T-helper 9 cell (primary cell): ENCODE measurements around the gene RBFOX2.

ENCODE experiments used
- DNase-seq: peaks from one replicate; pipeline ENCODE4 v3.0.0-alpha.2; 2020

Gene RBFOX2

DNA sequence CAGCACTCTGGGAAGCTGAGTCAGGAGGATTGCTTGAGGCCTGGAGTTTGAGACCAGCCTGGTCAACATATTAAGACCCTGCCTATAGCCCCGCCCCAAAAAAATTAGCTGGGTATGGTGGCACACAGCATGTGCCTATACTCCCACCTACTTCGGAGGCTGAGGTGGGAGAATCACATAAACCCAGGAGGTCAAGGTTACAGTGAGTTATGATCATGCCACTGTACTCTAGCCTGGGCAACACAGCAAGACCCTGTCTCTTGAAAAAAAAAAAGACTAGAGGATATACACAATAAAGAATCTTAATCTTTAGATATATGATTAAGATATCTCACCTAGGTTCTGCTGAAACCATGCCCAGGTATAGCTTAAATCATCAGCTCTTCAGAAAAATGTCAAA is 174.3 kb downstream of the RBFOX2 start:
- no peak for DNase-seq

DNA sequence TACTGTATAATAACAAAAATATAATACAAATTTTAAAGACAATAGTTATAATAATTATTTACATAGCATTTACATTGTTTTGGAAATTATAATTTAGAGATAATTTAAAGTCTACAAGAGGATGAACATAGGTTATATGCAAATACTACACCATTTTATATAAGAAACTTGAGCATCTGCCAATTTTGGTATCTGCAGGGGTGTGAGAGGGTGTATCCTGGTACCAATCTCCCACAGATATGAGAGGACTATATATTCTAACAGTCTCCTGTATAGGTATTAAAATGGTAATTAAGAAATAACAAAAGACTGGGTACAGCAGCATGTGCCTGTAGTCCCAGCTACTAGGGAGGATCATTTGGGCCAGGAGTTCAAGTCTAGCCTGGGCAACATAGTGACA is 176.5 kb downstream of the RBFOX2 start:
- DNase-seq: no peak

DNA sequence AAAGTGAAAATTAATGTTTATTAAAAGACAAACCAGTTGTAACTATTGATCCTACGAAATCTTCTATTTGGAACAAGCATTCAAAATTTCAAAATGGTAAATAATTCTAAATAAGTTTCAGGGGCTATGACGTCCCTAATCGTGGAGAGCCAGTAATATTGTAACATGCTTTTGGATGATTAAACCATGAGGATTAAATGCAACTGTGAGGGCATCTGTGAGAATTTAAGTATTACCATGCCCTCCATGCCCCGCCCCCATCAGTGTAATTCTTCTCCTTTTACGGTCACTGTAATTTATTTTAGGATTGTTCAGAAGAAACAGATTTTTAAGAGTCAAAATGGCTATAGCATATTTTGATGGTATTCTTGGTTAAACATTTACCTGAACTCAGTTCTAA is 177.8 kb downstream of the RBFOX2 start:
- DNase-seq: no peak

DNA sequence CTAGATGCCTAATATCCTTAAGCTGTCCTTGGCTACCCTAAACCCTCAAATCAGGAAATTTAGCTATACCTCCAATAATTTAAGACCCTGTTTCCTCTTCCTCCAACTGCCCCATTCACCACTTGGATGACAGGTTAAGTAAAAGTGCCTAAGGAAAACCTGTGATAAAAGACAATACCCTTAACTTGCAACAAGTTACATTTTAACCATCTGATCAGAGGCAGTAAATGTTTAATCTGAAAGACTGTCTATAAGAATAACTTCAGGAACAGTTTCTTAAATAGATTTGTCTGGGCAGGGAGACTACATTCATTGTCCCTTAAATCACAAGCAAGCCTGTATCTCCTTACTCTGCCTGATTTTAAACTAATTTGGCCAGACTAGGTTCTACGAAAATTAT is 181.8 kb downstream of the RBFOX2 start:
- no peak for DNase-seq

GRCh38 chr22:35844886-35845285 is 183.7 kb downstream of the RBFOX2 start:
- DNase-seq: no peak

- no peak for DNase-seq
Measured at GRCh38 chr22:35842954-35843353, 185.7 kb downstream of the RBFOX2 start.

- DNase-seq: no peak
Measured at GRCh38 chr22:35842519-35842913, 186.1 kb downstream of the RBFOX2 start.

GRCh38 chr22:35841907-35842518 is 186.6 kb downstream of the RBFOX2 start:
- DNase-seq: no peak

DNA sequence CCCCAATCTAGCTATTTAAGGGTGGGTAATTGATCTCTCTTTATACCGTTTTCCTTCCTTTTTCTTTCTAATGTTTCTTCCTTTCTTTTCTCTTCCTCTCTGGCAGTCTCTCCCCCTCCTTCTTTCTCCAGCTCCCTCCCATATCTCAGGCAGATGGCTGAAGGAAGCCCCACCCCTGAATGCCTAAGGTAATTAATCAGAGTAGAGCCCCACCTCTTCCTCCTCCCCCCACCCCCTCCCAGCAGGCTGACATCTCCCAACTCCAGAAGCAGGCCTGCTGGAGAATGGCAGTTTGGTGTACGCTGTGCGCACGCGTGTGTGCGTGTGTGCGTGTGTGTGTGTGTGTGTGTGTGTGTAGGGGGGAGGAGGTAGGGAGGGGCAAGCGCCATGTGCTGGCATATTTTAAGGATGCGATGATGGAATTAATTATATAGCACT is 188.3 kb downstream of the RBFOX2 start:
- DNase-seq: no peak

GRCh38 chr22:35839841-35840301 is 188.8 kb downstream of the RBFOX2 start:
- DNase-seq: no peak

- DNase-seq: no peak
Measured at GRCh38 chr22:35838855-35839576, 189.6 kb downstream of the RBFOX2 start.

DNA sequence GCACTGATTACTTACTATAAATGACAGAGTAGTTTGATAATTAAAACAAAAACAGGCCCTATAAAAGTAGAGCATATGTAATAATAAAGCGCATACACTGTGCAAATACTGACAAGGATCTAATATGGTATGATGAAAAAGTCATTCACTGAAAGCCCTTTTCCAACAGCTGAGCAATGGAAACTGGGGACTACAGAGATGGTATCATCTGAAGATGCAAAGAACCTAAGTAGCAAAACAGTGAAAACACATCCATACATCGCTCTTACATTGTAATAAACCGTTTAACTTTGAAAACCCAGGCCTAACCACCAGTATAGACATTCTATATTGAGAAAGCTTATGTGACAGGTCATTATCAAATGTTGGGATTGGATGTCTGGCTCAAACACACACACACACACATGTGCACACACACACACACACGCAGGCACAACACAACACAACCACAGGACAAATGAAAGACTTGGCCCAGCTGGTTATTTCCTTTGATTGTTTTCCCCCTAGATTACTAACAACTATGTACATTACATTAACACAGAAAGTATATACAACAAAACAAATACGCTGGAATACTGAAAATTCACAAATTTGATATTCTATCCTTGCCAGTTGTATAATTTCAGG is 191.4 kb downstream of the RBFOX2 start:
- DNase-seq: no peak

DNA sequence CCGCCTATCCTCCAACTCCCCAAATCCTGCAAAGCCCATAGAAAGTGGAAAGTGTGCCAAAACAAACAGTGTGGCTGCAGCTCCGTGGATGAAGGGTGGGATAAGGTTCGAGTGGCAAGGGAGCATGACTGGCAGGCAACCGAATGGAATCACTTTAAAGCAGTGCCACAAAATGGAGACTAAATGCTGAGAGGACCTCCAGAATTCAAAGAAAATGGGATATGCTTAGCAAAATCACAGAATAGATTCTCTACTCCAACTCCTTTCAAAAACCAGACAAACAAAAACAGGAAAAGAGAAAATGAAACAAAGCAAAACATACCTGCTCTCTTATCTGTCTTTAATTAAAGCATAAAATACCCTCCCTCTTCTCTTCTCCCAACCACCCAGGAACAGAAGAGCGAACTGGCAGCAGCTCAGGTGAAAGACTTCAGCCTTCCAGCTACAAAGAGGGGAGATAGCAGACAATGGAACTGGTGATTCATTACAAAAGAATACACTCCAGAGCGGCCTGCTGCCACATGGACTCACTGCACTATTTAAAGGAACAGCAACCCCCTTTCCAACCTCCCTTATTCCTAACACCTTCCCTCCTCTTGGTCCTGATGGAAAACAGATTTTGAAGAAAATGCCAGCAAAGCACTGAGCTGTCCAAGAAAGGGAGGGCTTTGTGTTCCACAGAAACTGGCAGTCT is 192.5 kb downstream of the RBFOX2 start:
- DNase-seq: no peak

DNA sequence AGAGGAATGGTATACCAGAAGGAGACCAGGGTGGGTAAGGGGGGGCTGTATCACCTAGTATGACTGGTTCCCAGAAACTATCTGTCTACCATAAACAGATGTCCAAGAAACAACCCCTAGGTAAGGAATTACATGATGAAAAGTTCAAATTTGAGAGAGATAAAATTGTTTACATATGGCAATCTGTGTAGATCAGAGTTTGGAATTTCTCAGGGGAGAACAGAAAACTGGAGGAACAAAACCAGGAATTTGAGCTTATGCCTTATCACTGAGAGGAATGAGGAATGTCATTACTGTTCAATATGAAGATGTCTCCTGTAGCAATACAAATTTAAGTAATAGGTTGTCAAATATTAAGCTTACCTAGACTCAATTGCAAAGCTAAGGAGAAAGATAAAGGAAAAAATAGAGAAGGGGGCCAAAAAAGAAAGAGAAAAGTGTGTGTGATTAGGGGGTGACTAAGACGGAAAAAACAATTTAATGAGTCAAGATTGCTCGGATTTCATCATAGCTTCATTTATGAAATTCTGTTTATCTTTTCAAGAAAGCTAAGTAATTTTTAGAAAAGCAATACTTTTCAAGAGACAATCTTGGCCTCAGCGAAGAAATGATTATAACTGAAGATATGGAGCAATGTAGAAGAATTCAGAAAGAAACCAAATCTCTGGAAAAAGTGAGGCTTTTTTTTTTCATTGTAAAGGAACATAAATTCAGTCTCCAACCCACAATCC is 193.2 kb downstream of the RBFOX2 start:
- DNase-seq: no peak

DNA sequence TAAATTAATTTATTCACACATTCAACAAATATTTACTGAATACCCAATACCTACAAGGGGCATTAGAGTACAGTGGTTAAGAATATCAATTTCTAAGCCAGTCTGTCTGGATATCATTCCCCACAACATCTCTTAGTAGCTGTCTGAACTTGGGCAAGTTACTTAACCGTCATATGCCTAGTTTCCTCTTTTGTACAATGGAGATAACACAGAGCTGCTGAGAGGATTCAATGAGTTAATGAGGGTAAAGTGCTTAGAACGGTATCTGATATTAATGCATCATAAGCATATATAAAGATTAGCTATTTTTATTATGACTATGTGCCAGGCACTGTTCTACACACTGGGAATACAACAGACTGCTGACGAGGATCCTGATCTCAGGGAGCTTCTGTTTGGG is 194.6 kb downstream of the RBFOX2 start:
- DNase-seq: no peak

DNA sequence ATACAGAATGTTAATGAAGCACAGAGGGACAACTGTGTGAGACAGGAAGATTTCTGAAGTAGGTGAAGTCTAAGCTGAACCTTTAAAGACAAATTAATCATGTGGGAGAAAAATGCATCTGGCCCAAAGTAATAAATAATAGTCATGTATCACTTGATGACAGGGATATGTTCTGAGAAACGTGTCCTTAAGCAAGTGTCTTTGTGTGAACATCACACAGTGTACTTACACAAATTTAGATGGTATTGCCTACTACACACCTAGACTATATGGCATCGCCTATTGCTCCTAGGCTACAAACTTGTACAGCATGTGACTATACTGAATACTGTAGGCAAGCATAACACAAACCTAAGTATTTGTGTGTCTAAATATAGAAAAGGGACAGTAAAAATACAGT is 198.3 kb downstream of the RBFOX2 start:
- DNase-seq: no peak

DNA sequence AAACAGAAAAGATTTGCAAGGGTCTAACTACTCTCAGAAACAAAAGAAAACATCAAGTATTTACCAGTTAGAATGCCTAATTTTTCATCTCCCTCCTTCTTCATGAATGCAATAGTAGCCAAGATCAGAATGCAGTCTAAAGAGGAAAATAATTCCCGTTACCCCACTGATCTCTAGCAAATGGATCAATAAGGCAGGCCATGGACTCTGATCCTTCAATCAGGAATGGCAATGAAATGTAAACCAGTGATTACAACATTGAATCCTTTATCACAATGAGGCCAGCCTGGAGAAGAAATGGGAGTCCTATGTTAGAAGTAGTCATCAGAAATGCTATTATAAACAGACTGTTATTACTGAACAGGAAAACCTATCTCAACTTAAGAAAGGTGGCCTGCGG is 204.4 kb downstream of the RBFOX2 start:
- no peak for DNase-seq

DNA sequence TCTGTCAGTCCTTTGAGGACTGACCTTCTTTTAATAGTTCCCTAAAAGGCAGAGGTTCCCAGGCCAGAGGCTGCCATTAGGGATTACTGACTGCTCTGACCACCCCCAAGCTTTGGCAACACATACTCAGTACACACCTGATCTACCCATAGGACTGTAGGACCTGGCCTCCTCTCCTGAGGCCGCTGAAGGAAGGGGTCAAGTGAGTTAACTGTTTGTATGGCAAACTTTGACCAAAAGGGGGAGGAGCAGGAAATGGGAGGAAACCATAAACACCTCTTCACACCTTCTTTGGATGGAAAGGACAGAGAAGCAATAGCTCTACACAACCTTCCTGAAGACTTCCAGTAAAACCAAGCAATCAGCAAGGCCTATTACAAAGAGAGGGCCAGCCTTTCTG is 207.0 kb downstream of the RBFOX2 start:
- no peak for DNase-seq

GRCh38 chr22:35819421-35819820 is 209.2 kb downstream of the RBFOX2 start:
- no peak for DNase-seq

DNA sequence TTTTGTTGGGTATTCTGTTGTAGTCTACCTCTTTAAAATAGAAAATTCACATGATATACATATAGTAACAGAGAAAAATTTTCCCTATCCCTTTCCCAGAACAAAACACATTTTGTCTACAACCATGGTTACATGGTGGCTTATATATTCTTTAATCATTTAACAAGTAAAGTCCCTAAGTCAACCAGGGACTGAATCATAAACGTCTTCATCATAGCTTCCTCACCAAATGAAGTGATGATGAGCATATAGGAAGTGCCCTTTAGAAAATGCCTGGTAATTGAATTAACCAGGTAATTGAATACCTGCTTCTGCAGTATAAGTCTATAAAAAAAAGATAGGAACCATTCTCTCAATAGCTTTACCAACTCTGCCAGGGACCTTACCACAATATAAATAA is 209.7 kb downstream of the RBFOX2 start:
- no peak for DNase-seq

- DNase-seq: no peak
Measured at GRCh38 chr22:35812600-35812999, 216.0 kb downstream of the RBFOX2 start.

DNA sequence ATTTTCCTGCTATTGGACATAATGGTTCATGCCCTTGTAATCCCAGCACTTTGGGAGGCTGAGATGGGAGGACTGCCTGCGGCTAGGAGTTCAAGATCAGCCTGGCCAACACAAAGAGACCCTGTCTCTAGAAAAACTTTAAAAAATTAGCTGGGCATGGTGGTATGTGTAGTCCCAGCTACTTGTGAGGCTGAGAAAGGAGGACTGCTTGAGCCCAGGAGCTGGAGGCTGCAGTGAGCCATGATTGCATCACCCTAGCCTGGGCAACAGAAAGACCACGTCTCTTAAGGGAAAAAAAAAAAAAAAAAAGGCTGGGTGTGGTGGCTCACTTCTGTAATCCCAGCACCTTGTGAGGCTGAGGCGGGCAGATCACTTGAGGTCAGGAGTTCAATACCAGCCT is 217.0 kb downstream of the RBFOX2 start:
- no peak for DNase-seq

- no peak for DNase-seq
Measured at GRCh38 chr22:35809816-35810215, 218.8 kb downstream of the RBFOX2 start.
